GM12801 (cell line): Measurements from ENCODE around the gene TEAD3.

Experiments used
- TF ChIP-seq, protein P1 (sequence below): IDR thresholded peaks from one replicate; pipeline ENCODE4 v1.5.1; 2011; ENCODE audit warnings: control low read depth; ENCODE audit not compliant: insufficient read length; ENCODE audit errors: extremely low read depth

The TEAD3 gene

DNA sequence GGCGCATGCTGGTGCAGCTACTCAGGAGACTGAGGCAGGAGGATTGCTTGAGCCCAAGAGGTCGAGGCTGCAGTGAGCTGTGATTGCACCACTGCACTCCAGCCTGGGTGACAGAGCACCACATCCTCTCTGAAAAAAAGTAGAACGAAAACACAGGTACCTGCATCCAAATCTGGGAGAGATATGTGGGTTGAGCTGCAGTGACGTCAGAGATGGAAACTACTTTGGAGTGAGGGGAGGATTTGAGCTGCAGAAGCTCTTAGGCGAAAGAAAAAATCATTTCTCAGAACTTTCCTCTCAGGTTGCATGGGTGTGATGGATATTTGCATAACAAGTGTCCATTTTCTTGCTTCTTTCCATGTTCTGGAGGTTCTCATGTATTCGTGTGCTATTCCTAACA lies 19.8 kb upstream of the TEAD3 start:
- TF ChIP-seq, protein P1, sequence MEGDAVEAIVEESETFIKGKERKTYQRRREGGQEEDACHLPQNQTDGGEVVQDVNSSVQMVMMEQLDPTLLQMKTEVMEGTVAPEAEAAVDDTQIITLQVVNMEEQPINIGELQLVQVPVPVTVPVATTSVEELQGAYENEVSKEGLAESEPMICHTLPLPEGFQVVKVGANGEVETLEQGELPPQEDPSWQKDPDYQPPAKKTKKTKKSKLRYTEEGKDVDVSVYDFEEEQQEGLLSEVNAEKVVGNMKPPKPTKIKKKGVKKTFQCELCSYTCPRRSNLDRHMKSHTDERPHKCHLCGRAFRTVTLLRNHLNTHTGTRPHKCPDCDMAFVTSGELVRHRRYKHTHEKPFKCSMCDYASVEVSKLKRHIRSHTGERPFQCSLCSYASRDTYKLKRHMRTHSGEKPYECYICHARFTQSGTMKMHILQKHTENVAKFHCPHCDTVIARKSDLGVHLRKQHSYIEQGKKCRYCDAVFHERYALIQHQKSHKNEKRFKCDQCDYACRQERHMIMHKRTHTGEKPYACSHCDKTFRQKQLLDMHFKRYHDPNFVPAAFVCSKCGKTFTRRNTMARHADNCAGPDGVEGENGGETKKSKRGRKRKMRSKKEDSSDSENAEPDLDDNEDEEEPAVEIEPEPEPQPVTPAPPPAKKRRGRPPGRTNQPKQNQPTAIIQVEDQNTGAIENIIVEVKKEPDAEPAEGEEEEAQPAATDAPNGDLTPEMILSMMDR: no peak

DNA sequence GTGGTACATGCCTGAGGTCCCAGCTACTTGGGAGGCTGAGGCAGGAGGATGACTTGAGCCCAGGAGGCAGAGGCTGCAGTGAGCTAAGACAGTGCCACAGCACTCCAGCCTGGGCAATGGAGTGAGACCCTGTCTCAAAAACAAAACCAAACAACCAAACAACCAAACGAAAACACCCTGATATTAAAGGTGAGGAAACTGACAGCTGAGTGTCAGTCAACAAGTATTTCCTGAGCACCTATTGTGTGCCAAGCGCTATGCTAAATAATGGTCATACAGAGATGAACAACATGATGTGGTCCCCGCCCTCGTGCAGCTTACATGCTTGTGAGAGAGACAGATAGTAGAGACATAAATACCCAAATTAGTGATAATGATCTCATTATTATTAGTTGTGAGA lies 17.7 kb upstream of the TEAD3 start:
- TF ChIP-seq, protein P1: no peak

DNA sequence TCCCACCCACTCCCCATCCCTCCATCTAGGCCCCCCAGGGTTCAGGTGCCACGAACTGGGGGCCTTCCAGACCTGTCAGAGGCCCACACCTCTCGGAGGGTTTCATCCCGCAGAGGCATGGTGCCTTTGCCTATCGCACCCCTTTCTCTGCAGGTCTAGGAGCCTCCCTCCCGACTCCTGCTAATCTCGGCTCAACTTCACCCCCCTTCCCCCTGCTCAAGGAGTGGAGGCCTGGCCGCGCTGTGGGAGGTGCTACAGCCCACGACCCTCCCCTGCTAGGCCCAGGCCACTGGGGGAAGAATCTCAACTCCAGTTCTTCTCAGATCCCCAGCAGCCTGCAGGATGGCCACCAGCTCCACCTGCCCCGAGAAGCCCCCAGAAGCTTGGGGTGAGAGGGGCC lies 15.9 kb upstream of the TEAD3 start, which contains the start of gene TULP1:
Gene TULP1 (minus strand): TSS at position 157 of the 400 bp plus-strand sequence. CDS start 38 bp downstream, at position 119.
- TF ChIP-seq, protein P1: no peak

DNA sequence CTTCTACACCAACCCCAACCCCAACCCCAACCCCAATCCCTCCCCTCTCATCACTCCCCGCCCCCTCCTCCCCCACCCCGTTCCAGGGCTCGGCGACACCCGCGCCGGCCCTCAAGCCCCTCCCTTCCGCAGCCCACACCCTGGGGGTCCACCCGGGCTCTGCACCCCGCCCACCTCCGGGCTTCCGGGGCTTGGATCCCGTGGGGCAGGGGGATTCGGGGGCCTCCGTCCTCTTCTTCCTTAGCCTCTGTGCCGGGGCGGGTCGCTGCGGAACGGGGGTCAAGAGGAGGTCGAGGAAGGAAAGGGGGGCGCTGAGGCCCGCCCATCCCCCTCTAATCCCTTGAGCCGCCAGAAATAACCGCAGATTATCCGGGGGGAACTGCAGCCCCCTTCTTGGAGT lies 15.1 kb upstream of the TEAD3 start:
- TF ChIP-seq, protein P1: no peak

DNA sequence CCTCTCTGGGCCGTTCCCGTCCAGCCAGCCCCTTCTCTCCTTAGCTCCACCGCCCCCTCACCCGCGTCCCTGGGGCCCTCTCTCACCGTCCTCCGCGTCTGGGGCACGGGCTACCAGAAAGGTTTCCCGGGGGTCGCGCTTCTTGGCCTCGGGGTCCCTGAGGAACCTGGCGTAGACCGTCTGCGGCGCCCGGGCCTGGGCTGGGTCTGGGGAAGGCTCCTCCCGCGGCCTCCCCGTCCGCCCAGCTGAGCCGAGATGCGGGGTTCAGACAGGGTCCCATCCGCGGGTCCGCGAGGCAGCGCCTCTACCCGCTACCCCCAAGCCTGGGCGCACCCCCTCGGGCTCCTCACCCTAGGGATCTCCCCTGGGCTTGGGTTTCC lies 14.7 kb upstream of the TEAD3 start:
- TF ChIP-seq, protein P1: no peak

DNA sequence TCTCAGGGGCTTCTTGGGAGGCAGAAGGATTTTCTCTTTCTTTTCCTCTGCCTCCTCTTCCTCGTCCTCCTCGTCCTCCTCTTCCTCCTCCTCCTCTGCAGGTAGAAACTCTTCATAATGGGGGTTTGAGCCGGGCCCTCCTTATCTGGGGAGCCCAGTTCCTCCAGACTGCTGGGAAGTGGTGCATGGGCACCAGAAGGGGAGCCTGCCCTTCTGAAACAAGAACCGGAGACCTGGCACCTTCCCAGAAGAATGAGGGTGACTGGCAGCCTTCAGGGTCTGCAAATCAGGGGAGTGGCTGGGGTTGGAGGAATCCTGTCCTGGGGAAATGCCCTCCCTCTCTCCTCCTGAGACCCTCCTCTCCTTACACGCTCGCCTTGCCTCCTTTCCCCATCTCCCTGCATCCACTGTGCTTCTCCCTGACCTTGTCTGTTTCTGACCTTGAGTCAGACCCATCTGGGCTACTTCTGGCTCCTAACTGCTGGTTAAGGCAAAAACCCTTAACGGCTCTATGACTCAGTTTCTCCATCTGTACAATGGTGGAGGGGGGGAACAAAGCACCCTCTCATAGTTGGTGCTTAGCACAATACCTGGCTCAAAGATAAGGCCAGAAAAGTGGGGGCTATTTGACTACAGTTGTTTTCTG lies 14.2 kb upstream of the TEAD3 start:
- TF ChIP-seq, protein P1: no peak

DNA sequence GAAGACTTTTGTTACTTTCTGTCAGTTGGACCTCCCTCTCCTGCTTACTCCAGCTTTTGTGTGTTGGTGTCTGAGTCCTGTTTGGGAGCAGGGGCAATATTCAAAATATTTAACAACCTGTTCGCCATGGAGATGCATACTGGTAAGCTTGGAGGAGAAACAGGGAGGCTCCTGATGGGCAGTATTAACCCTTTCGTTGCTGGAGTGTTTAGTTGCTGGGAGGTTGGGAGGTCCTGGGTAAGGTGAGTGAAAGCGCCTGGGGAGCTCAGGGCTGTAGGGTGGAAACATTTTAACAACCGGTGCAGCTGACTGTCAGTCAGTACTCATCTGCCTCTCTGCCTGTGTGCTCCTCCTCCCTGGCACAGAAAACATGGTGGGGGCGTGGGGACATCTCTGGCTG lies 11.7 kb upstream of the TEAD3 start:
- TF ChIP-seq, protein P1: no peak
